GM12878 (cell line): Measurements from ENCODE around the gene CTSC. TPM values are rescaled to one million over a fixed set of nuclear protein-coding genes. Genes with fewer than 3 reads are reported as not detected.

Experiments
- ATAC-seq: fragments of 200-7000 bp; cut with Tn5 transposase; 3 replicates; pipeline ENCODE4 v1.9.1; 2020; ENCODE audit warnings: mild to moderate bottlenecking, moderate library complexity
- BruUV-seq: library from RNA; stranded (reverse); fragments of 400-500 nt; replicated peaks from 2 replicates; lab custom pipeline; 2021; lab: Mats Ljungman, UMichigan
- CTCF ChIA-PET: fragments of 300-600 bp; sonication (Branson Sonifier 250); formaldehyde crosslinking; extraction: SDS; loops from one replicate; lab custom pipeline; 2021; ENCODE audit warnings: inconsistent platforms; lab: Yijun Ruan, JAX
- POLR2A ChIA-PET: fragments of 350-600 bp; formaldehyde crosslinking; extraction: SDS; loops from one replicate; lab custom pipeline; 2021; ENCODE audit warnings: inconsistent platforms; lab: Charles Lee
- RAD21 ChIA-PET: fragments of 300-600 bp; sonication (Branson Sonifier 250); formaldehyde crosslinking; loops from one replicate; lab custom pipeline; 2023; ENCODE audit warnings: antibody characterized with exemption; ENCODE audit not compliant: unreplicated experiment; lab: Charles Lee
- SMC1A ChIA-PET: fragments of 300-600 bp; sonication (Branson Sonifier 250); formaldehyde crosslinking; loops from one replicate; lab custom pipeline; 2023; ENCODE audit not compliant: unreplicated experiment, uncharacterized antibody; lab: Charles Lee
- DNase-seq: peaks from one replicate; pipeline ENCODE4 v3.0.0-alpha.2; 2011; ENCODE audit warnings: low read depth, low spot score
- FAIRE-seq: peaks from 3 replicates; lab custom pipeline; 2011; peaks lifted over from hg19 to GRCh38; lab: Jason Lieb, UNC
- H2AFZ ChIP-seq: 2 replicates; pipeline ENCODE4 v1.6.0; 2011; ENCODE audit warnings: low read depth, low read length, control low read depth; ENCODE audit not compliant: control insufficient read depth
- H3K27ac ChIP-seq: 2 replicates; pipeline ENCODE4 v1.5.1; 2011; ENCODE audit warnings: control low read depth; ENCODE audit not compliant: control insufficient read depth, insufficient read depth
- H3K27me3 ChIP-seq, 2 experiments: replicated peaks in 1 of 2; 2 replicates each; pipeline versions ENCODE4 v1.6.0 to v1.6.1; 2011; ENCODE audit warnings: low read length in 1 of 2; ENCODE audit not compliant: control insufficient read depth in 2 of 2, insufficient read depth in 2 of 2
- H3K36me3 ChIP-seq, 2 experiments: 2 replicates each; pipeline ENCODE4 v1.5.1; 2011; ENCODE audit warnings: low read length in 1 of 2; ENCODE audit not compliant: control insufficient read depth in 2 of 2, insufficient read depth in 2 of 2
- H3K4me1 ChIP-seq: 2 replicates; pipeline ENCODE4 v1.6.1; 2011; ENCODE audit warnings: mild to moderate bottlenecking, low read length, moderate library complexity, mixed read lengths; ENCODE audit not compliant: control insufficient read depth, insufficient read depth
- H3K4me2 ChIP-seq: 2 replicates; pipeline ENCODE4 v1.6.0; 2011; ENCODE audit warnings: control low read depth; ENCODE audit not compliant: control insufficient read depth, insufficient read depth
- H3K4me3 ChIP-seq: fragments of 200-600 bp; sonication (generic); 2 replicates; pipeline ENCODE4 v1.5.1; 2016
- H3K79me2 ChIP-seq: 2 replicates; pipeline ENCODE4 v1.6.0; 2011; ENCODE audit warnings: low read length; ENCODE audit not compliant: control insufficient read depth, insufficient read depth
- H3K9ac ChIP-seq: 2 replicates; pipeline ENCODE4 v1.8.0; 2011; ENCODE audit warnings: low read length, control low read depth, mixed read lengths; ENCODE audit not compliant: control insufficient read depth, insufficient read depth
- H3K9me3 ChIP-seq: replicated peaks from 3 replicates; pipeline ENCODE4 v1.5.1; 2011; ENCODE audit warnings: mild to moderate bottlenecking, low read length; ENCODE audit not compliant: control insufficient read depth, insufficient read depth
- H4K20me1 ChIP-seq: 2 replicates; pipeline ENCODE4 v1.6.0; 2011; ENCODE audit not compliant: control insufficient read depth, insufficient read depth
- CHD1 ChIP-seq: IDR thresholded peaks from 2 replicates; pipeline ENCODE4 v1.6.1; 2012; ENCODE audit warnings: low read depth, low read length, improper control_type of control experiment
- CTCF ChIP-seq, 3 experiments: IDR thresholded peaks in 2 of 3; conservative IDR thresholded peaks in 1 of 3; 2 replicates each; pipeline ENCODE4 v1.5.1; 2011; ENCODE audit warnings: low read depth in 3 of 3, low read length in 3 of 3, mild to moderate bottlenecking in 3 of 3, control low read depth in 2 of 3, moderate library complexity in 2 of 3, inconsistent platforms in 1 of 3, mixed read lengths in 1 of 3; ENCODE audit not compliant: control insufficient read depth in 2 of 3, insufficient read depth in 1 of 3; ENCODE audit errors: extremely low read depth in 1 of 3
- ETV6 ChIP-seq, 2 experiments: fragments of 450-650 bp in 1 of 2; IDR thresholded peaks in 1 of 2; conservative IDR thresholded peaks in 1 of 2; 2 replicates each; pipeline ENCODE4 v1.6.1; 2014; ENCODE audit warnings: antibody characterized with exemption in 1 of 2, borderline replicate concordance in 1 of 2, low read depth in 1 of 2, mild to moderate bottlenecking in 1 of 2, moderate library complexity in 1 of 2
- MEF2B ChIP-seq: fragments of 450-650 bp; IDR thresholded peaks from 2 replicates; pipeline ENCODE4 v1.6.1; 2018; ENCODE audit warnings: mild to moderate bottlenecking, moderate library complexity; ENCODE audit not compliant: partially characterized antibody, poor library complexity, severe bottlenecking
- PKNOX1 ChIP-seq: fragments of 450-650 bp; IDR thresholded peaks from 2 replicates; pipeline ENCODE4 v1.6.1; 2016; ENCODE audit warnings: mild to moderate bottlenecking
- SUPT20H ChIP-seq: IDR thresholded peaks from 2 replicates; pipeline ENCODE4 v1.6.1; 2011; ENCODE audit warnings: low read depth, mild to moderate bottlenecking, low read length, moderate library complexity, borderline replicate concordance; ENCODE audit not compliant: control insufficient read depth
- ZNF24 ChIP-seq: fragments of 450-650 bp; IDR thresholded peaks from 2 replicates; pipeline ENCODE4 v1.6.1; 2017; ENCODE audit warnings: antibody characterized with exemption, mild to moderate bottlenecking
- ZNF687 ChIP-seq: fragments of 450-650 bp; IDR thresholded peaks from 2 replicates; pipeline ENCODE4 v1.6.1; 2017; ENCODE audit warnings: mild to moderate bottlenecking, moderate library complexity
- WGBS: methylation state at CpG from one replicate; pipeline ENCODE4 v1.1.6; 2016; ENCODE audit warnings: low lambda C conversion rate; ENCODE audit not compliant: insufficient replicate concordance, insufficient coverage; ENCODE audit errors: missing lambda C conversion rate; 5-methylcytosine and 5-hydroxymethylcytosine counted together
- in situ Hi-C: fragments of 300-500 bp; cut with MboI; formaldehyde crosslinking; loops from 9 replicates; pipeline ENCODE4 v1.14.3; 2018; ENCODE audit warnings: mixed read lengths
- intact Hi-C: fragments of 100-400 bp; cut with micrococcal nuclease; formaldehyde crosslinking; loops from one replicate; pipeline ENCODE4 v1.14.2; 2022; ENCODE audit not compliant: unreplicated experiment
- polyA plus RNA-seq, 11 experiments: library from polyadenylated mRNA; depleted of rRNA in 4 of 11; unstranded in 6 of 11; stranded (reverse) in 5 of 11; fragments of >200 nt; fragmentation: Nextera tagmentation in 4 of 11; fragmentation: Illumina TruSeq in 1 of 11; extraction: Ambion mirVana in 4 of 11; extraction: Trizol in 1 of 11; gene quantifications; 1 replicate in 1 of 11; 2 replicates in 10 of 11; pipeline versions ENCODE4 v1.2.1 to v1.2.3, GENCODE V29; 2011 to 2016; ENCODE audit warnings: inconsistent platforms in 2 of 11, missing spikeins in 2 of 11, low read depth in 1 of 11
- total RNA-seq, 4 experiments: library from RNA; depleted of rRNA in 3 of 4; stranded (reverse); fragments of >200 nt in 3 of 4; fragmentation: Illumina TruSeq in 1 of 4; extraction: Trizol in 1 of 4; gene quantifications; 2 replicates each; pipeline versions ENCODE4 v1.2.1 to v1.2.3, GENCODE V29; 2013 to 2021

The CTSC gene
- total and polyA plus RNA-seq, 10 of the 15 experiments (the other 5 are each of a cell fraction or from before 2014, with no cell fraction given) = 289 to 1,123 (median 430) TPM

- TF ChIP-seq ETV6 (conservative IDR thresholded peaks at IDR 0.05 in 1 of 2, IDR thresholded peaks at IDR 0.05 in 1 of 2; ENCODE audit: borderline replicate concordance in 1 of 2, low read depth in 1 of 2) (peak in 1 of 2 experiments; percentile 85; a peak in 2 of 4 replicates), SUPT20H (no peak), CHD1 (no peak), PKNOX1 (no peak)
- TF ChIP-seq, all 136 proteins: peak for 44
Measured at GRCh38 chr11:88307749-88308425, 29.6 kb downstream of the CTSC start (continued).

- Histone ChIP-seq H4K20me1 (no peaks in the 10 kb centered on the region), H3K79me2 (peaks cover 20% of the 10 kb centered on the region), H3K4me1 (peaks cover 42% of the 10 kb centered on the region), H3K9me3 (no peaks in the 10 kb centered on the region; the same call in 2 of the 3 replicates), H3K27me3 (no peaks in the 10 kb centered on the region), H2AFZ (no peak overlapping the region), H3K27ac (peak overlapping the region; percentile 73), H3K36me3 (peaks cover 12 to 25% of the 10 kb centered on the region in 2 experiments), H3K4me2 (no peak overlapping the region), H3K4me3 (no peak overlapping the region), H3K9ac (no peak overlapping the region)
- RAD21 ChIA-PET = interaction anchor here (2.1 to 5.4 kb wide), 5 partner anchors 11 to 49 kb away, joined by 12 to 80 read pairs (median 32); partner anchors contain the start of gene CTSC
- SMC1A ChIA-PET = interaction anchor here (0.9 to 16.9 kb wide), 9 partner anchors 11 to 68 kb away, joined by 3 to 288 read pairs (median 9); partner anchors contain the start of gene CTSC
- WGBS = 100% methylated on average over 2 of the region's 2 CpGs
- in situ Hi-C loops (loop anchor here (5.0 kb wide), 1 partner anchor 51 kb away; no protein-coding TSS in a partner anchor), intact Hi-C loops (loop anchor here (10.0 kb wide), 1 partner anchor 508 kb away; no protein-coding TSS in a partner anchor)
- no TSS peak for BruUV-seq
- no peak for DNase-seq
- no peak for FAIRE-seq
- TF ChIP-seq ZNF687 (peak; percentile 60; the same call in 1 of the 2 replicates), ZNF24 (no peak), CTCF (IDR thresholded peaks at IDR 0.05 in 2 of 3, conservative IDR thresholded peaks at IDR 0.05 in 1 of 3; ENCODE audit: control insufficient read depth in 2 of 3, extremely low read depth in 1 of 3, insufficient read depth in 1 of 3, low read depth in 3 of 3, low read length in 3 of 3) (0 out of 6 replicates have a peak, but pooled peaks of 1 of the 3 experiments have one; percentile 12), MEF2B (peak; percentile 44)
- no peak for ATAC-seq
- POLR2A ChIA-PET = interaction anchor here (0.6 to 2.4 kb wide), 8 partner anchors 13 to 229 kb away, joined by 3 to 16 read pairs (median 5); partner anchors contain the start of gene CTSC
- CTCF ChIA-PET = interaction anchor here (0.7 to 2.0 kb wide), 5 partner anchors 12 to 237 kb away, joined by 3 to 7 read pairs (median 4); partner anchors contain the start of gene CTSC
Measured at GRCh38 chr11:88306785-88307184, 30.8 kb downstream of the CTSC start.
